ENCODE measurements around the gene RIMBP2. TPM values are rescaled to one million over a fixed set of nuclear protein-coding genes. Genes with fewer than 3 reads are reported as not detected.

RIMBP2 gene
- total and polyA plus RNA-seq, 9 donors = 1.1 to 16.2 (median 3.5) TPM

- intact Hi-C loops (cut with DNase I) = no loop called here
- TF ChIP-seq POLR2A (IDR thresholded peaks at IDR 0.05) (no peak), CTCF (IDR thresholded peaks at IDR 0.05) (no peak), EP300 (IDR thresholded peaks at IDR 0.05) (no peak)
- Histone ChIP-seq H3K9me3 (no peaks in the 10 kb centered on the region), H3K36me3 (no peaks in the 10 kb centered on the region), H3K27ac (no peak overlapping the region), H3K4me1 (ENCODE audit: insufficient read depth) (peaks cover 7% of the 10 kb centered on the region), H3K4me3 (no peak overlapping the region), H3K27me3 (no peaks in the 10 kb centered on the region)
- DNase-seq = no peak
- WGBS, 3 donors = 61 to 68% (median 62%) methylated on average over 5 of the region's 5 CpGs
These were observed 364.8 kb downstream of the RIMBP2 start for GRCh38 chr12:130351326-130351725.

- Histone ChIP-seq H3K4me3 (no peak overlapping the region), H3K36me3 (no peaks in the 10 kb centered on the region), H3K27ac (no peak overlapping the region), H3K9me3 (no peaks in the 10 kb centered on the region), H3K4me1 (ENCODE audit: insufficient read depth) (peaks cover 7% of the 10 kb centered on the region), H3K27me3 (no peaks in the 10 kb centered on the region)
- intact Hi-C loops (cut with DNase I) = no loop called here
- DNase-seq = no peak
- no peak for TF ChIP-seq POLR2A (IDR thresholded peaks at IDR 0.05)
- no peak for TF ChIP-seq EP300 (IDR thresholded peaks at IDR 0.05)
- no peak for TF ChIP-seq CTCF (IDR thresholded peaks at IDR 0.05)
- 3 to 10% (median 7%) methylated on average over 2 of the region's 2 CpGs for WGBS, 3 donors
These were observed 365.4 kb downstream of the RIMBP2 start for GRCh38 chr12:130350715-130351114.

- Histone ChIP-seq H3K4me1 (ENCODE audit: insufficient read depth) (peaks cover 7% of the 10 kb centered on the region), H3K27ac (no peak overlapping the region), H3K27me3 (no peaks in the 10 kb centered on the region), H3K36me3 (no peaks in the 10 kb centered on the region), H3K4me3 (no peak overlapping the region), H3K9me3 (no peaks in the 10 kb centered on the region)
- no peak for TF ChIP-seq CTCF (IDR thresholded peaks at IDR 0.05)
- TF ChIP-seq EP300 (IDR thresholded peaks at IDR 0.05) = no peak
- TF ChIP-seq POLR2A (IDR thresholded peaks at IDR 0.05) = no peak
- intact Hi-C loops (cut with DNase I) = no loop called here
- WGBS, 3 donors = 15 to 24% (median 20%) methylated on average over 7 of the region's 7 CpGs
- DNase-seq = no peak
These were observed 368.5 kb downstream of the RIMBP2 start for GRCh38 chr12:130347588-130347987.

Other genes with a start within 250 kb of the RIMBP2 start
- 10 to 100 TPM; 16.8 to 26.9 (median 21.4) TPM for gene STX2, start 123.0 kb upstream of the RIMBP2 start, total RNA-seq
- gene STX2, start 123.0 kb upstream of the RIMBP2 start, polyA plus RNA-seq = 10 to 100 TPM; 12.9 to 25.5 TPM
- gene RAN, start 155.8 kb upstream of the RIMBP2 start, total RNA-seq = 100 to 1,000 TPM in 6 of 7 donors, 10 to 100 TPM in 1; 80.4 to 415 (median 314) TPM
- 100 to 1,000 TPM; 195 to 419 TPM for gene RAN, start 155.8 kb upstream of the RIMBP2 start, polyA plus RNA-seq
- 10 to 100 TPM in 5 of 7 donors, 1 to 10 TPM in 2; 7.6 to 75.3 (median 25.9) TPM for gene ADGRD1, start 237.6 kb upstream of the RIMBP2 start, total RNA-seq
- gene ADGRD1, start 237.6 kb upstream of the RIMBP2 start, polyA plus RNA-seq = 10 to 100 TPM; 12.2 to 28.3 TPM